ENCODE data around the gene PSKH1.

- TF ChIP-seq EZH2 (IDR thresholded peaks at IDR 0.05; ENCODE audit: insufficient read depth, poor library complexity, severe bottlenecking) (no peak), EZH2phosphoT487 (IDR thresholded peaks at IDR 0.05; ENCODE audit: insufficient read depth, low read depth) (no peak)
These were observed 54.0 kb downstream of the PSKH1 start for GRCh38 chr16:67946966-67947558.
